IMR-90 (cell line): Measurements from ENCODE around the gene RXFP1.

Experiments
- CHD1 ChIP-seq: IDR thresholded peaks from 2 replicates; pipeline ENCODE4 v1.6.1; 2012; ENCODE audit warnings: low read depth, low read length, improper control_type of control experiment
- CTCF ChIP-seq: conservative IDR thresholded peaks from 2 replicates; pipeline ENCODE4 v1.5.1; 2012; ENCODE audit warnings: mild to moderate bottlenecking, low read depth, low read length, improper control_type of control experiment
- MXI1 ChIP-seq: IDR thresholded peaks from 2 replicates; pipeline ENCODE4 v1.6.1; 2012; ENCODE audit warnings: low read depth, mild to moderate bottlenecking, low read length, moderate library complexity, borderline replicate concordance
- POLR2A ChIP-seq: IDR thresholded peaks from 2 replicates; pipeline ENCODE4 v1.6.1; 2012; ENCODE audit warnings: mild to moderate bottlenecking, low read depth, low read length
- SMC3 ChIP-seq: fragments of 150-350 bp; IDR thresholded peaks from 2 replicates; pipeline ENCODE4 v1.6.1; 2016; ENCODE audit warnings: low read depth, mild to moderate bottlenecking, antibody characterized with exemption, low read length, moderate library complexity

- TF ChIP-seq POLR2A (no peak), CTCF (no peak), CHD1 (no peak), SMC3 (no peak), MXI1 (no peak)
These were observed 96.3 kb downstream of the RXFP1 start for GRCh38 chr4:158617956-158618355.
